Measurements from ENCODE around the gene CAPS2. TPM values are rescaled to one million over a fixed set of nuclear protein-coding genes. Genes with fewer than 3 reads are reported as not detected.

CAPS2 gene
- total RNA-seq, 1 donor from 2014 or later: 12.1 TPM

DNA sequence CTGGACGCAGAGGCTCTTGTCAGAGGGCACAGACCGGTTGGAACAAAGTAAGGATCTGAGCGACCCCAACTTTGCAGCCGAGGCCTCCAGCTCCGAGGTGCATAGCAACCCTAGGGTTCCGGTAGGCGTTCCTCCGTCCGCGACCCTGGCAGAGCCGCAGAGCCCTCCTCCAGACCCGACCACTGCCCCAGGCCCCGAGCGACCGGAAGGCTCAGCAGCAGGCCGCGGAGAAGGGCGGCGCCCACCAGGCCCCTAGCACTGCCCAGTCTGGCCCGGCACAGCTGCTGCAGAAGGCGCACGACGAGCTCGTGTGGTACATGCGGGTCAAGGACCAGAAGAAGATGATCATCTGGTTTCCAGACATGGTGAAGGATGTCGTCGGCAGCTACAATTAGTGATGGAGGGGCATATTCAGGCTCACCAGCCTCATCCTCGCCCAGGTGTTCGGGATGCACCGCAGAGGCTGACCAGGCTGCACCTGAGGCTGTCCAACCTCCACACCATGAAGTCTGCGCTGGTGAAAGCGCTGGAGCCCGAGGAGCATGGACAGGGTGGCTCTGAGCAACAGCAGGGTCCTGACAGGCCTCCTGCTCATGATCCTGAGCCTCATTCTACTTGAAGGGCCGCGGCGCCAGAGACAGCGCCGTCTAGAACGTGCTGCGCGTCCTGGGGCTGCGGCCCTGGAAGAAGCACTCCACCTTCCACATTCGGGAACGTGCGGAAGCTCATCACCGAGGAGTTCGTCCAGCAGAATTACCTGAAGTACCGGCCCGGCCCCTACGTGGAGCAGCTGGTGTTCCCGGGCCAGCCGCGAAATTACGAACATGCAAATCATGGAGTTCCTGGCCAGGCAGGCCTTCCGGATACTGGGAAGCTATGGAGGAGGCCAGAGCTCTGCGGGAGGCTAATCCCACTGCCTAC lies 24.5 kb downstream of the CAPS2 start:
- Histone ChIP-seq H3K4me1 (no peaks in the 10 kb centered on the region), H3K27me3 (ENCODE audit: low read depth) (no peaks in the 10 kb centered on the region), H3K4me3 (no peak overlapping the region), H3K9me3 (no peaks in the 10 kb centered on the region), H3K36me3 (no peaks in the 10 kb centered on the region), H3K27ac (no peak overlapping the region)
- no peak for DNase-seq
- intact Hi-C loops (cut with DNase I): no loop called here
- TF ChIP-seq, protein P1, sequence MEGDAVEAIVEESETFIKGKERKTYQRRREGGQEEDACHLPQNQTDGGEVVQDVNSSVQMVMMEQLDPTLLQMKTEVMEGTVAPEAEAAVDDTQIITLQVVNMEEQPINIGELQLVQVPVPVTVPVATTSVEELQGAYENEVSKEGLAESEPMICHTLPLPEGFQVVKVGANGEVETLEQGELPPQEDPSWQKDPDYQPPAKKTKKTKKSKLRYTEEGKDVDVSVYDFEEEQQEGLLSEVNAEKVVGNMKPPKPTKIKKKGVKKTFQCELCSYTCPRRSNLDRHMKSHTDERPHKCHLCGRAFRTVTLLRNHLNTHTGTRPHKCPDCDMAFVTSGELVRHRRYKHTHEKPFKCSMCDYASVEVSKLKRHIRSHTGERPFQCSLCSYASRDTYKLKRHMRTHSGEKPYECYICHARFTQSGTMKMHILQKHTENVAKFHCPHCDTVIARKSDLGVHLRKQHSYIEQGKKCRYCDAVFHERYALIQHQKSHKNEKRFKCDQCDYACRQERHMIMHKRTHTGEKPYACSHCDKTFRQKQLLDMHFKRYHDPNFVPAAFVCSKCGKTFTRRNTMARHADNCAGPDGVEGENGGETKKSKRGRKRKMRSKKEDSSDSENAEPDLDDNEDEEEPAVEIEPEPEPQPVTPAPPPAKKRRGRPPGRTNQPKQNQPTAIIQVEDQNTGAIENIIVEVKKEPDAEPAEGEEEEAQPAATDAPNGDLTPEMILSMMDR (IDR thresholded peaks at IDR 0.05): no peak
- ATAC-seq: no peak

DNA sequence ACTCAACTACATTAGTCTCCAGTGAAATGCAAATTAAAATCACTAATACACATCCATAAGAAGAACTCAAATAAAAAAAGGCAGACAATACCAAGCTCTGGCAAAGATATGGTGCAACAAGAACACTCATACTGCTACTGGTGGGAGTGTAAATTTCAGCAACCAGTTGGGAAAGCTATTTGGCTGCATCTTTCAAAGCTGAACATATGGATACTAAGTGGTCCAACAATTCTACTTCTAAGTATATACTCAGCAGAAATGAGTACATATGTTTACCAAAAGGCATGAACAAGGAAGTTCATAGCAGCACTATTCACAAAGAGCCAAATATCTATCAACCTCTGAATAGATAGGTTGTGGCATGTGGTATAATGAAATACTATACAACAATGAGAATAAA lies 27.3 kb downstream of the CAPS2 start:
- intact Hi-C loops (cut with DNase I): no loop called here
- no peak overlapping the region for H3K27ac ChIP-seq
- H3K9me3 ChIP-seq: no peaks in the 10 kb centered on the region
- no peaks in the 10 kb centered on the region for H3K27me3 ChIP-seq (ENCODE audit: low read depth)
- TF ChIP-seq, protein P1 (IDR thresholded peaks at IDR 0.05): no peak
- H3K36me3 ChIP-seq: no peaks in the 10 kb centered on the region
- no peak for ATAC-seq
- H3K4me3 ChIP-seq: no peak overlapping the region
- no peaks in the 10 kb centered on the region for H3K4me1 ChIP-seq
- no peak for DNase-seq

DNA sequence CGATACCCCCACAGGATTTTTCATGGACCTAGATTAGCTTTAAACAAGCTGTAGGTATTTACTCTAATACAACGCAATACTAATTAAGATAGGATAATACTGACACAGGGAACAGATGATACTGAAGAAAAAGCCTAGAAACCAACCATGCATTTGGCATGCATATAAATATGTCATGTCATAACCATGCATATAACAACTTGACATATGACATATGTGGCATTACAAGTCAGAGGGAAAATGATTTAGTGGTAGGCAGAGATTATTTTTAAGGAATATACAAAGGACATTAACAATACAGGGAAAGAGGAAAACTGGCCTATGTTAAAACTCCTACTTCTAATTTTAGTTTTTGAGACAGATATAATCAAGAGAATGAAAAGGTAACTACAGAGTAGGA lies 27.9 kb downstream of the CAPS2 start:
- no peak overlapping the region for H3K4me3 ChIP-seq
- TF ChIP-seq, protein P1 (IDR thresholded peaks at IDR 0.05): no peak
- intact Hi-C loops (cut with DNase I): no loop called here
- no peaks in the 10 kb centered on the region for H3K9me3 ChIP-seq
- H3K36me3 ChIP-seq: no peaks in the 10 kb centered on the region
- DNase-seq (no peak), ATAC-seq (no peak)
- no peak overlapping the region for H3K27ac ChIP-seq
- no peaks in the 10 kb centered on the region for H3K27me3 ChIP-seq (ENCODE audit: low read depth)
- no peaks in the 10 kb centered on the region for H3K4me1 ChIP-seq

DNA sequence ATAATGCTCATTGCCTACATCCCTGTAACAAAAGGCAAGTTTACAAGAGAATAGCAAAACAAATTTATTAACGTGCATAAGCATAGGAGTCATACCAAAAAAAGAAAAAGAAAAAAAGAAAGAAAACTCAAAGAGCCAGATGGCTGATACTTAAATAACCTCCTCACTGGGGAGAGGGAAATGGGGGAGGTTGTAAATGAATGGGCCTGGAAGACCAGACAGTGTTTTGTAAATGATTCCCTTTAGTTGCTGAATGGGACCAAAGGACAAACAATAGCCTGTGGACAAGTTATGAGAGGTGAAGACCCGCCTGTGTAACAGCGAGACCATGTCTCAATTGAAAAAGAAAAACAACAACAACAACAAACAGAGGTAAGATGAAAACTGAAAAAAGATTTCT lies 35.3 kb downstream of the CAPS2 start:
- Histone ChIP-seq H3K27me3 (ENCODE audit: low read depth) (no peaks in the 10 kb centered on the region), H3K36me3 (no peaks in the 10 kb centered on the region), H3K9me3 (no peaks in the 10 kb centered on the region), H3K4me3 (no peak overlapping the region), H3K27ac (no peak overlapping the region), H3K4me1 (no peaks in the 10 kb centered on the region)
- intact Hi-C loops (cut with DNase I): no loop called here
- TF ChIP-seq, protein P1 (IDR thresholded peaks at IDR 0.05): no peak
- DNase-seq (no peak), ATAC-seq (no peak)

DNA sequence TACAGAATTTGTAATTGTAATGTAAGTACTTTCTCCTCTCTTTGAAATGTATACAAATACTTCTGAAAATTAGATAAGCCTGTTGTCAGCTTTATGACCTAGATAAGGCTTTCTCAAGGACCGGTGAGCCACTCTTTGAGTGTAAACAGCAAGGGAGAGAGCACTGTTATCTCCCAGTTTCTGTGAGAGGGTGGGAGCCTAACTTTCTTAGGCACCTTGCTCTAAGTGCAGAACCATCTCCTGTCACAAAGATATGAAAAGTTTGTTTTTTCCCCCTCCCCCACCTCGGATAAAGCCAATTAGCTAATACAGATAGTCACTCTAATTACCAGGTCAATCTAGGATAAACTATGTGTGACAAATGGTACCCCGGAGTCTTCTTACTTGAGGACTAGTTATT lies 35.8 kb downstream of the CAPS2 start:
- Histone ChIP-seq H3K36me3 (no peaks in the 10 kb centered on the region), H3K9me3 (no peaks in the 10 kb centered on the region), H3K4me3 (no peak overlapping the region), H3K4me1 (no peaks in the 10 kb centered on the region), H3K27ac (no peak overlapping the region), H3K27me3 (ENCODE audit: low read depth) (no peaks in the 10 kb centered on the region)
- intact Hi-C loops (cut with DNase I): no loop called here
- TF ChIP-seq, protein P1 (IDR thresholded peaks at IDR 0.05): no peak
- DNase-seq: no peak
- ATAC-seq: no peak
